ENCODE data around the gene DNAH17.

DNA sequence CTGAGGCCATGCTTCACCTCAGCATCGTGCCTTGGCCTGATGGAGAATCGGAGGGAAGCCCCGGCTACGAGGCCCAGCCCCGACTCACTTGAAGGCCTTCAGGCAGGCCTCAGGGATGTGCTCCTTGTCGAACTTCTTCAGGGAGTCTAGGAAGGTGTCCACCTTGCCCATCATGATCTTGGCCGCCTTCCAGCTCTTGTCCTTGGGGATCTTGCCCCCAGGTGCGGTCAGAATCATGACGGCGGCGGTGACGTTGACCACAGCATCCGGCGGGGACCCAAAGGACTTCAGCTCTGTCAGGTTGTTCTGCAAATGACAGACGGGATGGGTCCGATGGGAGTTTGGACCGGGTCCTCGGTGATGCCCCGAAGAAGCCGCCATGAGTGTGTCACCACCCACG, 117.5 kb downstream of the DNAH17 start:
- TF ChIP-seq CTCF (conservative IDR thresholded peaks at IDR 0.05; ENCODE audit: low read depth, low read length) (no peak), EZH2 (IDR thresholded peaks at IDR 0.05; ENCODE audit: borderline replicate concordance, low read depth, low read length, poor library complexity, severe bottlenecking) (no peak)
